HEK293 (cell line): ENCODE measurements around the gene RBBP7.
A peak's percentile ranks its signal among the peaks of the same experiment; 100 is the strongest.

ENCODE experiments used
- BCL11A ChIP-seq: fragments of 450-650 bp; formaldehyde crosslinking; IDR thresholded peaks from 2 replicates; pipeline ENCODE4 v1.5.1; 2016; ENCODE audit warnings: low read depth, missing biosample characterization, missing genetic modification characterization
- CTCF ChIP-seq: fragments of 450-650 bp; formaldehyde crosslinking; IDR thresholded peaks from 2 replicates; pipeline ENCODE4 v1.5.1; 2016; ENCODE audit warnings: missing biosample characterization, missing genetic modification characterization
- MEIS1 ChIP-seq: sonication (generic); formaldehyde crosslinking; IDR thresholded peaks from 2 replicates; pipeline ENCODE4 v1.8.1; 2022; ENCODE audit warnings: missing genetic modification reagents, mild to moderate bottlenecking, borderline replicate concordance
- SP3 ChIP-seq: fragments of 450-650 bp; formaldehyde crosslinking; IDR thresholded peaks from 2 replicates; pipeline ENCODE4 v1.5.1; 2016; ENCODE audit warnings: missing biosample characterization, missing genetic modification characterization
- YY1 ChIP-seq: fragments of 450-650 bp; formaldehyde crosslinking; IDR thresholded peaks from 2 replicates; pipeline ENCODE4 v1.5.1; 2018; ENCODE audit warnings: missing biosample characterization, missing genetic modification characterization
- ZNF654 ChIP-seq: fragments of 450-650 bp; formaldehyde crosslinking; IDR thresholded peaks from 2 replicates; pipeline ENCODE4 v1.5.1; 2016; ENCODE audit warnings: low read depth, missing biosample characterization, missing genetic modification characterization
- TF ChIP-seq, protein P1 (sequence below): fragments of 450-650 bp; formaldehyde crosslinking; IDR thresholded peaks from 2 replicates; pipeline ENCODE4 v1.5.1; 2016; ENCODE audit warnings: missing biosample characterization, missing genetic modification characterization
- TF ChIP-seq, protein P2 (sequence below): fragments of 450-650 bp; formaldehyde crosslinking; optimal IDR thresholded peaks from 2 replicates; pipeline ENCODE3; 2016; ENCODE audit warnings: missing biosample characterization, mild to moderate bottlenecking, missing genetic modification characterization

GRCh38 chrX:16826207-16826606 is 44.0 kb downstream of the RBBP7 start:
- TF ChIP-seq CTCF (tag by site-specific recombination) (no peak; the same call in 1 of the 2 replicates), ZNF654 (tag by site-specific recombination) (peak; percentile 69), BCL11A (tag by site-specific recombination) (no peak), YY1 (tag by site-specific recombination) (no peak), SP3 (no peak), MEIS1 (CRISPR knock-in tag) (no peak)
- TF ChIP-seq, protein P1, sequence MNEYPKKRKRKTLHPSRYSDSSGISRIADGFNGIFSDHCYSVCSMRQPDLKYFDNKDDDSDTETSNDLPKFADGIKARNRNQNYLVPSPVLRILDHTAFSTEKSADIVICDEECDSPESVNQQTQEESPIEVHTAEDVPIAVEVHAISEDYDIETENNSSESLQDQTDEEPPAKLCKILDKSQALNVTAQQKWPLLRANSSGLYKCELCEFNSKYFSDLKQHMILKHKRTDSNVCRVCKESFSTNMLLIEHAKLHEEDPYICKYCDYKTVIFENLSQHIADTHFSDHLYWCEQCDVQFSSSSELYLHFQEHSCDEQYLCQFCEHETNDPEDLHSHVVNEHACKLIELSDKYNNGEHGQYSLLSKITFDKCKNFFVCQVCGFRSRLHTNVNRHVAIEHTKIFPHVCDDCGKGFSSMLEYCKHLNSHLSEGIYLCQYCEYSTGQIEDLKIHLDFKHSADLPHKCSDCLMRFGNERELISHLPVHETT (tag by site-specific recombination), result no peak
- TF ChIP-seq, protein P2, sequence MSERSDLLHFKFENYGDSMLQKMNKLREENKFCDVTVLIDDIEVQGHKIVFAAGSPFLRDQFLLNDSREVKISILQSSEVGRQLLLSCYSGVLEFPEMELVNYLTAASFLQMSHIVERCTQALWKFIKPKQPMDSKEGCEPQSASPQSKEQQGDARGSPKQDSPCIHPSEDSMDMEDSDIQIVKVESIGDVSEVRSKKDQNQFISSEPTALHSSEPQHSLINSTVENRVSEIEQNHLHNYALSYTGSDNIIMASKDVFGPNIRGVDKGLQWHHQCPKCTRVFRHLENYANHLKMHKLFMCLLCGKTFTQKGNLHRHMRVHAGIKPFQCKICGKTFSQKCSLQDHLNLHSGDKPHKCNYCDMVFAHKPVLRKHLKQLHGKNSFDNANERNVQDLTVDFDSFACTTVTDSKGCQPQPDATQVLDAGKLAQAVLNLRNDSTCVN, result no peak
